Panc1 (cell line): Measurements from ENCODE around the gene LRRFIP1. TPM values are rescaled to one million over a fixed set of nuclear protein-coding genes. Genes with fewer than 3 reads are reported as not detected.

Experiments
- ATAC-seq: fragments of 200-7000 bp; cut with Tn5 transposase; 2 replicates; pipeline ENCODE4 v1.9.1; 2020; ENCODE audit warnings: mild to moderate bottlenecking, moderate library complexity
- BruUV-seq: library from RNA; stranded (reverse); fragments of 400-500 nt; replicated peaks from 2 replicates; lab custom pipeline; 2021; lab: Mats Ljungman, UMichigan
- CTCF ChIA-PET: fragments of 300-600 bp; sonication (Branson Sonifier 250); formaldehyde crosslinking; loops from one replicate; lab custom pipeline; 2022; ENCODE audit warnings: antibody characterized with exemption; lab: Charles Lee
- POLR2A ChIA-PET: fragments of 300-600 bp; sonication (Branson Sonifier 250); formaldehyde crosslinking; loops from one replicate; lab custom pipeline; 2022; ENCODE audit warnings: antibody characterized with exemption; lab: Charles Lee
- DNase-seq: peaks from one replicate; pipeline ENCODE4 v3.0.0-alpha.2; 2010; ENCODE audit warnings: low read depth, low spot score
- H3K27ac ChIP-seq: 2 replicates; pipeline ENCODE4 v1.5.1; 2011; ENCODE audit warnings: mild to moderate bottlenecking, low read length, inconsistent platforms
- H3K27me3 ChIP-seq: fragments of 200-500 bp; sonication (Bioruptor generic); 2 replicates; pipeline ENCODE4 v1.6.0; 2014; ENCODE audit warnings: low read length, inconsistent platforms; ENCODE audit not compliant: control insufficient read depth, insufficient read depth
- H3K36me3 ChIP-seq: fragments of 200-500 bp; sonication (Bioruptor generic); 2 replicates; pipeline ENCODE4 v1.5.1; 2014; ENCODE audit warnings: inconsistent platforms, mild to moderate bottlenecking, low read length, moderate library complexity; ENCODE audit not compliant: control insufficient read depth, insufficient read depth
- H3K4me1 ChIP-seq: 2 replicates; pipeline ENCODE4 v1.5.1; 2011; ENCODE audit warnings: inconsistent platforms, mild to moderate bottlenecking, low read length, moderate library complexity; ENCODE audit not compliant: control insufficient read depth, insufficient read depth
- H3K4me3 ChIP-seq, 2 experiments: 2 replicates each; pipeline ENCODE4 v1.5.1; 2011 to 2012; ENCODE audit warnings: low read depth in 2 of 2, low read length in 2 of 2, mild to moderate bottlenecking in 2 of 2, inconsistent platforms in 1 of 2, moderate library complexity in 1 of 2
- H3K9me3 ChIP-seq: fragments of 200-500 bp; sonication (Bioruptor generic); 2 replicates; pipeline ENCODE4 v1.5.1; 2014; ENCODE audit warnings: low read depth, mild to moderate bottlenecking, inconsistent platforms, low read length, moderate library complexity; ENCODE audit not compliant: control insufficient read depth, insufficient read depth
- POLR2AphosphoS5 ChIP-seq: IDR thresholded peaks from 2 replicates; pipeline ENCODE4 v1.6.1; 2012; ENCODE audit warnings: mild to moderate bottlenecking, low read depth, low read length, moderate library complexity
- SIN3A ChIP-seq: IDR thresholded peaks from 2 replicates; pipeline ENCODE4 v1.6.1; 2012; ENCODE audit warnings: low read depth, mild to moderate bottlenecking, low read length, moderate library complexity, borderline replicate concordance; ENCODE audit not compliant: insufficient read depth
- TCF7L2 ChIP-seq: IDR thresholded peaks from 2 replicates; pipeline ENCODE4 v1.6.1; 2011; ENCODE audit warnings: mild to moderate bottlenecking, low read depth, low read length, inconsistent platforms
- in situ Hi-C: cut with HindIII; loops from 2 replicates; pipeline ENCODE4 v1.10.0; 2016; ENCODE audit warnings: low sequenced_read_pairs, low pct_unique_long_range_greater_than_20kb
- intact Hi-C: fragments of 100-400 bp; cut with micrococcal nuclease; formaldehyde crosslinking; loops from one replicate; pipeline ENCODE4 v1.10.0; 2022; ENCODE audit not compliant: unreplicated experiment
- total RNA-seq: library from RNA; stranded (reverse); gene quantifications from one replicate; pipeline ENCODE4 v1.2.1, GENCODE V29; 2021; ENCODE audit not compliant: unreplicated experiment
- TF ChIP-seq, protein P1 (sequence below): fragments of 450-650 bp; IDR thresholded peaks from 2 replicates; pipeline ENCODE4 v1.5.1; 2017; ENCODE audit warnings: mild to moderate bottlenecking
- TF ChIP-seq, protein P2 (sequence below), 2 experiments: IDR thresholded peaks; 2 replicates each; pipeline ENCODE4 v1.6.1; 2011 to 2012; ENCODE audit warnings: low read depth in 2 of 2, control low read depth in 1 of 2, low read length in 1 of 2, mild to moderate bottlenecking in 1 of 2, moderate library complexity in 1 of 2; ENCODE audit not compliant: insufficient read depth in 1 of 2

Gene LRRFIP1
- total RNA-seq, 1 experiment from 2014 or later, result 121 TPM

DNA sequence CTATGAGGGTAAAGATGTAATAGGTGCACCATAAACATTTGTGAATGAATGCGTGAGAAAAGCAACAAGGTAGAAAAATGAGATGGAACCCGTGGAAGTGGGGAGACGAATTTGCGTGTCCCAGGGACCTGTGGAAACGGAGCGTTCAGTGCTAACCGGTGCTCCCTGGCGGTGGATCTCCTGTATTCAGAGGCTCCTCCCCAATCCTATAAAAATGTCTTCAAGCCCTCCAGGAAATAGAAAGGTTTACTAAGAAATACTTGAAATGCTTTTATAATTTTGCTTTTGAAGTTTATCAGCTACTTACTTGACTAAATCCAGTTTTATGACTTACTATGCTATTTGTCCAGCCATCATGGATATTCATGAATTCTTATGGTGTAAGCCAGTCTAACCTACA, 108.4 kb downstream of the LRRFIP1 start:
- H3K4me3 ChIP-seq, result no peak overlapping the region
- peaks cover 49% of the 10 kb centered on the region for H3K4me1 ChIP-seq
- in situ Hi-C loops (no loop called here), intact Hi-C loops (no loop called here)
- TF ChIP-seq POLR2AphosphoS5 (no peak), TCF7L2 (no peak), SIN3A (no peak)
- TF ChIP-seq, protein P1, sequence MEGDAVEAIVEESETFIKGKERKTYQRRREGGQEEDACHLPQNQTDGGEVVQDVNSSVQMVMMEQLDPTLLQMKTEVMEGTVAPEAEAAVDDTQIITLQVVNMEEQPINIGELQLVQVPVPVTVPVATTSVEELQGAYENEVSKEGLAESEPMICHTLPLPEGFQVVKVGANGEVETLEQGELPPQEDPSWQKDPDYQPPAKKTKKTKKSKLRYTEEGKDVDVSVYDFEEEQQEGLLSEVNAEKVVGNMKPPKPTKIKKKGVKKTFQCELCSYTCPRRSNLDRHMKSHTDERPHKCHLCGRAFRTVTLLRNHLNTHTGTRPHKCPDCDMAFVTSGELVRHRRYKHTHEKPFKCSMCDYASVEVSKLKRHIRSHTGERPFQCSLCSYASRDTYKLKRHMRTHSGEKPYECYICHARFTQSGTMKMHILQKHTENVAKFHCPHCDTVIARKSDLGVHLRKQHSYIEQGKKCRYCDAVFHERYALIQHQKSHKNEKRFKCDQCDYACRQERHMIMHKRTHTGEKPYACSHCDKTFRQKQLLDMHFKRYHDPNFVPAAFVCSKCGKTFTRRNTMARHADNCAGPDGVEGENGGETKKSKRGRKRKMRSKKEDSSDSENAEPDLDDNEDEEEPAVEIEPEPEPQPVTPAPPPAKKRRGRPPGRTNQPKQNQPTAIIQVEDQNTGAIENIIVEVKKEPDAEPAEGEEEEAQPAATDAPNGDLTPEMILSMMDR, result no peak
- TF ChIP-seq, protein P2, sequence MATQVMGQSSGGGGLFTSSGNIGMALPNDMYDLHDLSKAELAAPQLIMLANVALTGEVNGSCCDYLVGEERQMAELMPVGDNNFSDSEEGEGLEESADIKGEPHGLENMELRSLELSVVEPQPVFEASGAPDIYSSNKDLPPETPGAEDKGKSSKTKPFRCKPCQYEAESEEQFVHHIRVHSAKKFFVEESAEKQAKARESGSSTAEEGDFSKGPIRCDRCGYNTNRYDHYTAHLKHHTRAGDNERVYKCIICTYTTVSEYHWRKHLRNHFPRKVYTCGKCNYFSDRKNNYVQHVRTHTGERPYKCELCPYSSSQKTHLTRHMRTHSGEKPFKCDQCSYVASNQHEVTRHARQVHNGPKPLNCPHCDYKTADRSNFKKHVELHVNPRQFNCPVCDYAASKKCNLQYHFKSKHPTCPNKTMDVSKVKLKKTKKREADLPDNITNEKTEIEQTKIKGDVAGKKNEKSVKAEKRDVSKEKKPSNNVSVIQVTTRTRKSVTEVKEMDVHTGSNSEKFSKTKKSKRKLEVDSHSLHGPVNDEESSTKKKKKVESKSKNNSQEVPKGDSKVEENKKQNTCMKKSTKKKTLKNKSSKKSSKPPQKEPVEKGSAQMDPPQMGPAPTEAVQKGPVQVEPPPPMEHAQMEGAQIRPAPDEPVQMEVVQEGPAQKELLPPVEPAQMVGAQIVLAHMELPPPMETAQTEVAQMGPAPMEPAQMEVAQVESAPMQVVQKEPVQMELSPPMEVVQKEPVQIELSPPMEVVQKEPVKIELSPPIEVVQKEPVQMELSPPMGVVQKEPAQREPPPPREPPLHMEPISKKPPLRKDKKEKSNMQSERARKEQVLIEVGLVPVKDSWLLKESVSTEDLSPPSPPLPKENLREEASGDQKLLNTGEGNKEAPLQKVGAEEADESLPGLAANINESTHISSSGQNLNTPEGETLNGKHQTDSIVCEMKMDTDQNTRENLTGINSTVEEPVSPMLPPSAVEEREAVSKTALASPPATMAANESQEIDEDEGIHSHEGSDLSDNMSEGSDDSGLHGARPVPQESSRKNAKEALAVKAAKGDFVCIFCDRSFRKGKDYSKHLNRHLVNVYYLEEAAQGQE (IDR thresholded peaks at IDR 0.05; ENCODE audit: insufficient read depth in 1 of 2, low read depth in 2 of 2, low read length in 1 of 2), result no peak
- BruUV-seq, result no TSS peak
- H3K27ac ChIP-seq, result no peak overlapping the region; the same call in 1 of the 2 replicates
- peaks cover 5% of the 10 kb centered on the region for H3K36me3 ChIP-seq
- H3K9me3 ChIP-seq, result no peaks in the 10 kb centered on the region
- ChIA-PET CTCF (interaction anchor here (1.3 kb wide), 1 partner anchor 9 kb away, joined by 3 read pairs; no protein-coding TSS in a partner anchor), POLR2A (no interaction called here)
- H3K27me3 ChIP-seq, result no peaks in the 10 kb centered on the region
- DNase-seq (no peak), ATAC-seq (no peak)

DNA sequence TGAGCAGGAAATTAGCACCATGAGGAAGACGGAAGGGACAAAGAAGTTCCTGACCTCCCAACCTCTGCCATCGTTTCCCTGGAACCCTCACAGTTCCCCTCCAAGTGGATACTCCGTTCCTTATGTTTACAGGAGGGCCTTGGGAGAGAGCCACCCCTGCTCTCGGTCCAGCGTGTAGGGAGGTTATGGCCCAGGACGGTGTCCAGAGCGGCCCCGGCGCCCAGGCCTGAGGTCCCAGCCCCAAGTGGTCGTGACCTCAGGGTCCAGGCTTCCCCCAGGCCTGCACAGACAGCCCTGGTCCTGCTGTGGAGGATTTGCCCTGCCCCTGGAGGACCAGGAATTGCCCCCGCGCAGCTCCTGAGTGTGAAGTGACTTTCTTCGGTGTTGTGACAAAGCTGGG, 109.4 kb downstream of the LRRFIP1 start:
- Histone ChIP-seq H3K4me3 (no peak overlapping the region), H3K4me1 (peaks cover 39% of the 10 kb centered on the region), H3K27me3 (no peaks in the 10 kb centered on the region), H3K36me3 (peaks cover 5% of the 10 kb centered on the region), H3K27ac (no peak overlapping the region), H3K9me3 (no peaks in the 10 kb centered on the region)
- in situ Hi-C loops, result no loop called here
- intact Hi-C loops, result no loop called here
- no peak for DNase-seq
- ChIA-PET POLR2A (no interaction called here), CTCF (interaction anchor here (1.3 kb wide), 1 partner anchor 9 kb away, joined by 3 read pairs; no protein-coding TSS in a partner anchor)
- no peak for ATAC-seq
- BruUV-seq, result no TSS peak
- TF ChIP-seq, protein P2 (IDR thresholded peaks at IDR 0.05; ENCODE audit: insufficient read depth in 1 of 2, low read depth in 2 of 2, low read length in 1 of 2), result no peak
- no peak for TF ChIP-seq POLR2AphosphoS5
- no peak for TF ChIP-seq SIN3A
- TF ChIP-seq TCF7L2, result no peak
- TF ChIP-seq, protein P1, result no peak
